Liver (tissue), 9 donors: Measurements from ENCODE around the gene AAGAB. TPM values are rescaled to one million over a fixed set of nuclear protein-coding genes. Genes with fewer than 3 reads are reported as not detected.

Source experiments
- DNase-seq: peaks from one replicate; pipeline ENCODE4 v3.0.0-alpha.2; 2017; ENCODE audit warnings: low spot score
- H3K27ac ChIP-seq, 2 donors: one replicate each; pipeline ENCODE4 v1.7.0; 2013; ENCODE audit warnings: inconsistent platforms in 2 of 2, low read length in 2 of 2, control low read depth in 1 of 2, low read depth in 1 of 2, mild to moderate bottlenecking in 1 of 2
- H3K27me3 ChIP-seq, 4 donors: one replicate each; pipeline versions ENCODE4 v1.6.1 to v1.7.0; 2013; ENCODE audit warnings: low read length in 3 of 4, inconsistent platforms in 1 of 4, mild to moderate bottlenecking in 1 of 4, moderate library complexity in 1 of 4; ENCODE audit not compliant: control insufficient read depth in 4 of 4, insufficient read depth in 4 of 4
- H3K36me3 ChIP-seq, 4 donors: one replicate each; pipeline versions ENCODE4 v1.6.1 to v1.7.0; 2013; ENCODE audit warnings: low read length in 3 of 4, mild to moderate bottlenecking in 3 of 4, low read depth in 1 of 4, moderate library complexity in 1 of 4; ENCODE audit not compliant: control insufficient read depth in 4 of 4, insufficient read depth in 3 of 4
- H3K4me1 ChIP-seq, 4 donors: one replicate each; pipeline versions ENCODE4 v1.6.1 to v1.7.0; 2013; ENCODE audit warnings: low read length in 3 of 4, mild to moderate bottlenecking in 3 of 4, moderate library complexity in 1 of 4; ENCODE audit not compliant: control insufficient read depth in 4 of 4, insufficient read depth in 4 of 4
- H3K4me3 ChIP-seq, 3 donors: one replicate each; pipeline versions ENCODE4 v1.6.1 to v1.7.0; 2013; ENCODE audit warnings: low read length in 3 of 3, control low read depth in 1 of 3, low read depth in 1 of 3, mild to moderate bottlenecking in 1 of 3
- H3K9ac ChIP-seq, 2 donors: one replicate each; pipeline ENCODE4 v1.7.0; 2013; ENCODE audit warnings: low read length in 2 of 2, mild to moderate bottlenecking in 2 of 2, moderate library complexity in 2 of 2, control low read depth in 1 of 2, low read depth in 1 of 2
- H3K9me3 ChIP-seq, 4 donors: one replicate each; pipeline versions ENCODE4 v1.6.1 to v1.7.0; 2013; ENCODE audit warnings: low read length in 3 of 4; ENCODE audit not compliant: control insufficient read depth in 4 of 4
- ATF3 ChIP-seq: IDR thresholded peaks from 2 replicates; pipeline ENCODE4 v1.6.1; 2016; ENCODE audit warnings: antibody characterized with exemption
- CTCF ChIP-seq: fragments of 150-350 bp; IDR thresholded peaks from 2 replicates; pipeline ENCODE4 v1.5.1; 2017; ENCODE audit warnings: improper control_type of control experiment, low read depth, low read length; ENCODE audit not compliant: missing input control
- EGR1 ChIP-seq, 2 donors: IDR thresholded peaks; 2 replicates each; pipeline ENCODE4 v1.6.1; 2016 to 2018; ENCODE audit warnings: antibody characterized with exemption in 2 of 2, low read depth in 2 of 2
- FOXA1 ChIP-seq: IDR thresholded peaks from 2 replicates; pipeline ENCODE4 v1.6.1; 2016; ENCODE audit warnings: antibody characterized with exemption
- FOXA2 ChIP-seq: IDR thresholded peaks from 2 replicates; pipeline ENCODE4 v1.6.1; 2016; ENCODE audit warnings: antibody characterized with exemption
- GABPA ChIP-seq, 2 donors: IDR thresholded peaks in 1 of 2; conservative IDR thresholded peaks in 1 of 2; 2 replicates each; pipeline ENCODE4 v1.6.1; 2016; ENCODE audit warnings: antibody characterized with exemption in 2 of 2, mild to moderate bottlenecking in 1 of 2, moderate library complexity in 1 of 2
- HNF4A ChIP-seq, 2 donors: conservative IDR thresholded peaks; 2 replicates each; pipeline ENCODE4 v1.6.1; 2016; ENCODE audit warnings: antibody characterized with exemption in 2 of 2, mild to moderate bottlenecking in 2 of 2
- HNF4G ChIP-seq: IDR thresholded peaks from 2 replicates; pipeline ENCODE4 v1.6.1; 2016; ENCODE audit warnings: antibody characterized with exemption
- JUND ChIP-seq, 2 donors: IDR thresholded peaks; 2 replicates each; pipeline ENCODE4 v1.6.1; 2016; ENCODE audit warnings: antibody characterized with exemption in 2 of 2
- MAX ChIP-seq: IDR thresholded peaks from 2 replicates; pipeline ENCODE4 v1.6.1; 2016; ENCODE audit warnings: antibody characterized with exemption
- NR2F2 ChIP-seq: IDR thresholded peaks from 2 replicates; pipeline ENCODE4 v1.6.1; 2016; ENCODE audit warnings: antibody characterized with exemption
- RAD21 ChIP-seq, 2 donors: IDR thresholded peaks; 2 replicates each; pipeline ENCODE4 v1.6.1; 2016; ENCODE audit warnings: antibody characterized with exemption in 2 of 2, mild to moderate bottlenecking in 2 of 2
- REST ChIP-seq: IDR thresholded peaks from 2 replicates; pipeline ENCODE4 v1.6.1; 2016; ENCODE audit warnings: antibody characterized with exemption, mild to moderate bottlenecking
- RXRA ChIP-seq, 2 donors: IDR thresholded peaks; 2 replicates each; pipeline ENCODE4 v1.6.1; 2017 to 2018; ENCODE audit warnings: antibody characterized with exemption in 2 of 2, mild to moderate bottlenecking in 1 of 2
- SP1 ChIP-seq: IDR thresholded peaks from 2 replicates; pipeline ENCODE4 v1.6.1; 2018; ENCODE audit warnings: antibody characterized with exemption, mild to moderate bottlenecking
- TAF1 ChIP-seq: conservative IDR thresholded peaks from 2 replicates; pipeline ENCODE4 v1.6.1; 2016; ENCODE audit warnings: antibody characterized with exemption, mild to moderate bottlenecking
- YY1 ChIP-seq: IDR thresholded peaks from 2 replicates; pipeline ENCODE4 v1.6.1; 2016; ENCODE audit warnings: antibody characterized with exemption, mild to moderate bottlenecking
- ZBTB33 ChIP-seq: IDR thresholded peaks from 2 replicates; pipeline ENCODE4 v1.6.1; 2016; ENCODE audit warnings: antibody characterized with exemption
- WGBS: extraction: QIAGEN DNeasy Blood & Tissue Kit; methylation state at CpG from one replicate; pipeline ENCODE4 v1.1.7; 2013; 5-methylcytosine and 5-hydroxymethylcytosine counted together
- polyA plus RNA-seq, 2 donors: library from polyadenylated mRNA; stranded (reverse) in 1 of 2; unstranded in 1 of 2; fragments of 200-250 nt in 1 of 2; fragments of >200 nt in 1 of 2; fragmentation: Nextera tagmentation in 1 of 2; extraction: Ambion mirVana in 1 of 2; gene quantifications; one replicate each; pipeline versions ENCODE4 v1.2.1 to v1.2.3, GENCODE V29; 2013 to 2015
- total RNA-seq, 2 donors: library from RNA; depleted of rRNA; stranded (reverse); fragments of >200 nt; gene quantifications; one replicate each; pipeline ENCODE4 v1.2.3, GENCODE V29; 2014
- donor health status: healthy.
- donor health status: healthy.
- donor health status: healthy.
- donor health status: healthy.
- donor health status: healthy.

The AAGAB gene
- total and polyA plus RNA-seq, 4 donors = 3.6 to 22.3 (median 13.0) TPM

- Histone ChIP-seq H3K9ac (no peak overlapping the region), H3K4me3 (no peak overlapping the region), H3K27me3 (no peaks in the 10 kb centered on the region), H3K27ac (no peak overlapping the region), H3K9me3 (no peaks in the 10 kb centered on the region), H3K36me3 (peaks cover 1 to 8% (median 7%) of the 10 kb centered on the region in 4 donors), H3K4me1 (no peaks in the 10 kb centered on the region)
- no peak for DNase-seq
- TF ChIP-seq HNF4A (conservative IDR thresholded peaks at IDR 0.05) = no peak
- TF ChIP-seq RXRA (IDR thresholded peaks at IDR 0.05) = no peak
- TF ChIP-seq TAF1 = no peak
- TF ChIP-seq REST = no peak
- no peak for TF ChIP-seq MAX
- no peak for TF ChIP-seq HNF4G
- no peak for TF ChIP-seq ATF3
- TF ChIP-seq FOXA1 = no peak
- no peak for TF ChIP-seq RAD21 (IDR thresholded peaks at IDR 0.05)
- TF ChIP-seq JUND (IDR thresholded peaks at IDR 0.05) = no peak
- TF ChIP-seq GABPA (IDR thresholded peaks at IDR 0.05 in 1 of 2, conservative IDR thresholded peaks at IDR 0.05 in 1 of 2) = no peak
- no peak for TF ChIP-seq EGR1 (IDR thresholded peaks at IDR 0.05; ENCODE audit: low read depth in 2 of 2)
- no peak for TF ChIP-seq FOXA2
- TF ChIP-seq CTCF = no peak
- TF ChIP-seq SP1 = no peak
- TF ChIP-seq YY1 = no peak
- no peak for TF ChIP-seq NR2F2
- TF ChIP-seq ZBTB33 = no peak
- WGBS = 78% methylated on average over 1 of the region's 1 CpG
Observed at GRCh38 chr15:67228286-67228685, 26.2 kb downstream of the AAGAB start.

- Histone ChIP-seq H3K36me3 (peaks cover 1 to 8% (median 7%) of the 10 kb centered on the region in 4 donors), H3K4me1 (no peaks in the 10 kb centered on the region), H3K27ac (no peak overlapping the region), H3K9ac (no peak overlapping the region), H3K4me3 (no peak overlapping the region), H3K27me3 (no peaks in the 10 kb centered on the region), H3K9me3 (no peaks in the 10 kb centered on the region)
- TF ChIP-seq HNF4A (conservative IDR thresholded peaks at IDR 0.05) (no peak), JUND (IDR thresholded peaks at IDR 0.05) (no peak), HNF4G (no peak), ATF3 (no peak), RXRA (IDR thresholded peaks at IDR 0.05) (no peak), NR2F2 (no peak)
- 100% methylated on average over 1 of the region's 1 CpG for WGBS
- DNase-seq = no peak
Observed at GRCh38 chr15:67227846-67228245, 26.6 kb downstream of the AAGAB start.
